ENCODE measurements around the gene MSLN. TPM values are rescaled to one million over a fixed set of nuclear protein-coding genes. Genes with fewer than 3 reads are reported as not detected.

MSLN gene
- total RNA-seq, 1 donor from 2014 or later = 0.50 TPM

DNA sequence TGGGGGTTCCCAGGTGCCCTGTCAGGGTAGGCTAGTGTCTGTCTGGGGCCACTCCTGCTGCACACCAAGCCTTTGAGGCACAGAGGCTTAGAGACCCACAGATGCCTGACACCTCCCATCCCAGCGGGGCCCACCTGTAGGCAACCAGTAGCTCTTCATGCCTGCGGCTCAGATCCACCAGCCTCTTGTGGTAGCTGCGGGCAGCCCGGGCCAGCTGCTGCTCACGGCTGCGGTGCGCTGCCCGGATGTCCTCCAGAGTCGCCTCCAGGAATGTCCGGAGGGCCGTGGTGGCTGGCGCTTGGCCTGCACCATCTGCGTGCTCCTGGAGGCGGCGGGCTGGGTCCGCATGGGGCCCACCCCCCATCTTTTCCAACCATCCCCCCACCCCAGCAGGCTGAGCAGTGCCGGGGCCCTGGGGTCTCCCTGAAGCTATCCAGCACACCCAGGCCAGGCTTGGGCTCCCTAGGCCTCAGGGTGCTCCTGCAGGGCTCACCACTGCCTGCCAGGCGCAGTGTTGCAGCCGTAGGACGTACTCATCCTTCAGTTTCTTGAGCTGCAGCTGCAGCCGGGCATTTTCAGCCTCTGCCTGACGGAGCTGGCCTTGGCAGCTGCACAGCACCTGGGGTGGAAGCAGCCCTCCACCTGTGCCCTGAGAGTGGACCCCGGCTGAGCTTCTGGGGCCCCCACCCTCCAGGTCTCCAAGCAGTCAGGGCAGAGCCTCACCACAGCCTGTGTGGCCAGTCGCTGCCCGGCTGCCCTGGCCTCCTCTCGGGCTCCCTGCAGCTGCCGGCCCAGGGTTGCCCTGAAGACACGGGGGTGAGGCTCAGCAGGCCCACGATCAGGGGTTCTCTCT lies 36.1 kb upstream of the MSLN start:
- DNase-seq (ENCODE audit: low spot score, unreplicated experiment) = no peak
- peaks cover 4% of the 10 kb centered on the region for H3K4me1 Mint-ChIP-seq (ENCODE audit: low read depth)
- no peaks in the 10 kb centered on the region for H3K36me3 Mint-ChIP-seq (ENCODE audit: insufficient read depth)
- TF ChIP-seq, protein P1, sequence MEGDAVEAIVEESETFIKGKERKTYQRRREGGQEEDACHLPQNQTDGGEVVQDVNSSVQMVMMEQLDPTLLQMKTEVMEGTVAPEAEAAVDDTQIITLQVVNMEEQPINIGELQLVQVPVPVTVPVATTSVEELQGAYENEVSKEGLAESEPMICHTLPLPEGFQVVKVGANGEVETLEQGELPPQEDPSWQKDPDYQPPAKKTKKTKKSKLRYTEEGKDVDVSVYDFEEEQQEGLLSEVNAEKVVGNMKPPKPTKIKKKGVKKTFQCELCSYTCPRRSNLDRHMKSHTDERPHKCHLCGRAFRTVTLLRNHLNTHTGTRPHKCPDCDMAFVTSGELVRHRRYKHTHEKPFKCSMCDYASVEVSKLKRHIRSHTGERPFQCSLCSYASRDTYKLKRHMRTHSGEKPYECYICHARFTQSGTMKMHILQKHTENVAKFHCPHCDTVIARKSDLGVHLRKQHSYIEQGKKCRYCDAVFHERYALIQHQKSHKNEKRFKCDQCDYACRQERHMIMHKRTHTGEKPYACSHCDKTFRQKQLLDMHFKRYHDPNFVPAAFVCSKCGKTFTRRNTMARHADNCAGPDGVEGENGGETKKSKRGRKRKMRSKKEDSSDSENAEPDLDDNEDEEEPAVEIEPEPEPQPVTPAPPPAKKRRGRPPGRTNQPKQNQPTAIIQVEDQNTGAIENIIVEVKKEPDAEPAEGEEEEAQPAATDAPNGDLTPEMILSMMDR (IDR thresholded peaks at IDR 0.05; ENCODE audit: unreplicated experiment) = no peak
- H3K27me3 Mint-ChIP-seq = peaks cover 15% of the 10 kb centered on the region
- no peak overlapping the region for H3K4me3 Mint-ChIP-seq (ENCODE audit: low read depth)
- H3K9me3 Mint-ChIP-seq (ENCODE audit: low read depth) = no peaks in the 10 kb centered on the region
- no peak overlapping the region for H3K27ac Mint-ChIP-seq

- H3K27ac Mint-ChIP-seq = no peak overlapping the region
- no peak for DNase-seq (ENCODE audit: low spot score, unreplicated experiment)
- TF ChIP-seq, protein P1 (IDR thresholded peaks at IDR 0.05; ENCODE audit: unreplicated experiment) = no peak
- no peaks in the 10 kb centered on the region for H3K36me3 Mint-ChIP-seq (ENCODE audit: insufficient read depth)
- peaks cover 15% of the 10 kb centered on the region for H3K27me3 Mint-ChIP-seq
- H3K4me1 Mint-ChIP-seq (ENCODE audit: low read depth) = peaks cover 4% of the 10 kb centered on the region
- H3K4me3 Mint-ChIP-seq (ENCODE audit: low read depth) = no peak overlapping the region
- no peaks in the 10 kb centered on the region for H3K9me3 Mint-ChIP-seq (ENCODE audit: low read depth)
Observed at GRCh38 chr16:725041-725376, 35.5 kb upstream of the MSLN start.

- Mint-ChIP-seq H3K4me3 (ENCODE audit: low read depth) (no peak overlapping the region), H3K36me3 (ENCODE audit: insufficient read depth) (no peaks in the 10 kb centered on the region), H3K27me3 (peaks cover 15% of the 10 kb centered on the region), H3K4me1 (ENCODE audit: low read depth) (no peaks in the 10 kb centered on the region), H3K27ac (no peak overlapping the region), H3K9me3 (ENCODE audit: low read depth) (no peaks in the 10 kb centered on the region)
- no peak for DNase-seq (ENCODE audit: low spot score, unreplicated experiment)
- TF ChIP-seq, protein P1 (IDR thresholded peaks at IDR 0.05; ENCODE audit: unreplicated experiment) = no peak
Observed at GRCh38 chr16:725463-726187, 34.9 kb upstream of the MSLN start.

DNA sequence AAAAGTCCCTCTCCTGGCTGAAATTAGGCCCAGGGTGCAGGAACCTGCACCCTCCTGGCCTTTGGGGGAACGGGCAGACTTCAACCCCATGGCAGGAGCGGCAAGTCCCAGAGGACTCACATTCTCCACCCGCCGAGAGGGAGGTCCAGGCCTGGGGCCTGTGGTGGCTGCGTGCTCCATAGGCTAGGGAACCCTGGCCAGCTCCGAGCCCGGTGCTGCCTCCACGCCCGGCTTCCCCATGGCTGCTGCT lies 34.4 kb upstream of the MSLN start:
- TF ChIP-seq, protein P1 (IDR thresholded peaks at IDR 0.05; ENCODE audit: unreplicated experiment) = no peak
- peaks cover 15% of the 10 kb centered on the region for H3K27me3 Mint-ChIP-seq
- no peak overlapping the region for H3K27ac Mint-ChIP-seq
- H3K4me3 Mint-ChIP-seq (ENCODE audit: low read depth) = no peak overlapping the region
- H3K36me3 Mint-ChIP-seq (ENCODE audit: insufficient read depth) = no peaks in the 10 kb centered on the region
- no peaks in the 10 kb centered on the region for H3K9me3 Mint-ChIP-seq (ENCODE audit: low read depth)
- no peaks in the 10 kb centered on the region for H3K4me1 Mint-ChIP-seq (ENCODE audit: low read depth)
- DNase-seq (ENCODE audit: low spot score, unreplicated experiment) = no peak

DNA sequence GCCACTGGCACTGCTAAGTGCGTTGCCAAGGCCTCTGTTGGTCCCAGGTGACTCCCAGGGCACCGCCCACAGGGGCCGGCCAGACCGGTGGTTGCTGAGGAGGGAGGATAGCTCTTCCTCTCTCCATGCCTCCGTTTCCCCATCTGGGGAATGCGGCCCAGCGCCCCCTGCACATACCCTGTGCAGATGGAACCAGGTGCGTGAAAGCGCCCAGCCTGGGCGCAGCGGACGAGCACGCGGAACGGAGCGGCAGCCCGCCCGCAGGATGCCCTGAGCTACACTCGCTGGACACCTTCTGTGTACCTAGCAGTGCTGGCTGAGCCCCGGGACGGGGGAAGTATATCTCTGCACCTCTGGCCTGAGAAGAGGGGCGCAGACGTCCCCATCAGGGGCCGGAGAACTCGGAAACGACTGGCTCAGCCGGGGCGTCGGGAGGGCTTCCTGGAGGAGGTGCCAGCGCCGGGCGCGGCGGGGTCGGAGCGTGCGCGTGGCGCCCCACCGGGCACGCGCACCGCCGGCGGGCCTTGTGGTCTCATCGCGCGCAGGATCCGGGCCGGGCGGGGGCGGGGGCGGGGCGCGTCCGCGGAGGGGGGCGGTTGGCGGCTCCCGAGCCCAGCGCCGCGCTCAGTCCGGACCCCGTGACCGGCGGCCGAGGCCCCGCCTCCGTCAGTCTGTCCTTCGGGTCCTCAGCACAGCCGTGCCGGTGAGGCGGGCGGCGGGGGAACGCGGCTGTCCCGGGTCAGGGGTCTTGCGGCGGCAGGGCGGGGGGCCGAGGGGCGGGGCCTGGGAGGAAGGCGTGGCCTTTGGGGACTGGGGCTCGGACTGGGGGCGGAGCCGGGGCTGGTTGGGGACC lies 33.9 kb upstream of the MSLN start, which contains the start of the genes CCDC78 and HAGHL:
TSS of gene CCDC78 (minus strand) at position 6 of the 853 bp plus-strand sequence. CDS start 76 bp downstream, outside the sequence.
TSS of gene HAGHL (plus strand) at position 669 of the 853 bp plus-strand sequence. CDS start 404 bp downstream, outside the sequence.
- Mint-ChIP-seq H3K4me3 (ENCODE audit: low read depth) (peak within 1 kb of the TSS; percentile 60), H3K27ac (no peak within 1 kb of the TSS), H3K27me3 (peaks cover 15% of the 10 kb centered on the region), H3K36me3 (ENCODE audit: insufficient read depth) (no peaks in the 10 kb centered on the region), H3K9me3 (ENCODE audit: low read depth) (no peaks in the 10 kb centered on the region), H3K4me1 (ENCODE audit: low read depth) (no peaks in the 10 kb centered on the region)
- TF ChIP-seq, protein P1 (IDR thresholded peaks at IDR 0.05; ENCODE audit: unreplicated experiment) = no peak
- no peak for DNase-seq (ENCODE audit: low spot score, unreplicated experiment)

Data from progenitor cell of endocrine pancreas (in vitro differentiated cells).